ENCODE data around the gene ARMC12.
A peak's percentile ranks its signal among the peaks of the same experiment; 100 is the strongest.

The ARMC12 gene

DNA sequence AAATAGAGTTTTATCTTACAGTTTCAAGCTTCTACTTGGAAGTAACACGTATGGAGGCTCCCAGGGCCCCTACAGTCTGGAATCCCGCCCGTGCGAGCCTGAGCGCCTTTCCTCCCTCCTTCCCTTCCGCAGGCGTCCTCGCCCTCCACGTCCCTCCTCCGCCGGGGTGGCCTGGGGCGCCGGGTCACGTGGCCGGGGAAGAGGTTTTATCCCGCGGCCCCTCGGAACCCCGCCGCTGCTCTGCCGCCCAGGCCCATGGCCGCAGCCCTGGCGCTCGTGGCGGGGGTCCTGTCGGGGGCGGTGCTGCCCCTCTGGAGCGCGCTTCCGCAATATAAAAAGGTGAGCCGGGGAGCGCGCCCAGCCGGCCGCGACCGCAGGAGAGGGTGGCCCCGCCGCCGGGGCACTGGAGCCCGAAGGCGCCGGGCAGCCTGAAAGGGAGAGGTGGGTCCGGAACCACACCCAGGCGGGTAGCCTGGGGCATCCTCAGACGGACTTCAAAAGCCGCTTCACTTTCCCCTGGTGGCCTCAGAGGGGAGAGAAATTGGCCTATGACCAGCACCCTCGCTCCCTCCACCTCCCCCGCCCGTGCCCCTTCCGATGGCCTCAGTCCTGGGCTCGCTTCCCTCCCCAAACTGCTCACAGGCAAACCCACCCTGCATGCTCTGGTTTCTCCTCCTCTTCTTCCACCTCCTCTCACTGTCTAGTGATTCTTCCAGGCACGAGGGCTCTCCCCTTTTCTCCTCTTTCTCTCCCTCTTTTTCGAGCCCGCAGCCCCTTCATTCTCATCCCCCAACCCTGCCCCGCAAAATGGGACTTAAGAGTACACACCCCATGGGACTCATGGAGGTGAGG, 39.8 kb downstream of the ARMC12 start, which contains the start of gene CLPSL2:
Gene CLPSL2, plus strand, starts transcription at position 235 of the 852 bp plus-strand sequence. Its CDS starts 21 bp downstream, at position 256.
- ATAC-seq: peak; percentile 62
- TF ChIP-seq ZNF70 (CRISPR knock-in tag; IDR thresholded peaks at IDR 0.05) (no peak), RARB (CRISPR knock-in tag; IDR thresholded peaks at IDR 0.05) (no peak), ZC3H10 (CRISPR knock-in tag; IDR thresholded peaks at IDR 0.05) (no peak), ZNF8 (CRISPR knock-in tag; IDR thresholded peaks at IDR 0.05) (no peak), BACH2 (CRISPR knock-in tag; IDR thresholded peaks at IDR 0.05; ENCODE audit: borderline replicate concordance) (no peak), TCF4 (CRISPR knock-in tag; IDR thresholded peaks at IDR 0.05; ENCODE audit: borderline replicate concordance) (no peak), ZNF565 (CRISPR knock-in tag; conservative IDR thresholded peaks at IDR 0.05; ENCODE audit: low read depth) (no peak), PPARA (CRISPR knock-in tag; IDR thresholded peaks at IDR 0.05; ENCODE audit: borderline replicate concordance) (no peak), ZFP30 (CRISPR knock-in tag; IDR thresholded peaks at IDR 0.05) (no peak), SNAI2 (CRISPR knock-in tag; IDR thresholded peaks at IDR 0.05) (no peak), OSR1 (CRISPR knock-in tag; IDR thresholded peaks at IDR 0.05) (no peak)
- TF ChIP-seq, protein P1, sequence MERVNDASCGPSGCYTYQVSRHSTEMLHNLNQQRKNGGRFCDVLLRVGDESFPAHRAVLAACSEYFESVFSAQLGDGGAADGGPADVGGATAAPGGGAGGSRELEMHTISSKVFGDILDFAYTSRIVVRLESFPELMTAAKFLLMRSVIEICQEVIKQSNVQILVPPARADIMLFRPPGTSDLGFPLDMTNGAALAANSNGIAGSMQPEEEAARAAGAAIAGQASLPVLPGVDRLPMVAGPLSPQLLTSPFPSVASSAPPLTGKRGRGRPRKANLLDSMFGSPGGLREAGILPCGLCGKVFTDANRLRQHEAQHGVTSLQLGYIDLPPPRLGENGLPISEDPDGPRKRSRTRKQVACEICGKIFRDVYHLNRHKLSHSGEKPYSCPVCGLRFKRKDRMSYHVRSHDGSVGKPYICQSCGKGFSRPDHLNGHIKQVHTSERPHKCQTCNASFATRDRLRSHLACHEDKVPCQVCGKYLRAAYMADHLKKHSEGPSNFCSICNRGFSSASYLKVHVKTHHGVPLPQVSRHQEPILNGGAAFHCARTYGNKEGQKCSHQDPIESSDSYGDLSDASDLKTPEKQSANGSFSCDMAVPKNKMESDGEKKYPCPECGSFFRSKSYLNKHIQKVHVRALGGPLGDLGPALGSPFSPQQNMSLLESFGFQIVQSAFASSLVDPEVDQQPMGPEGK (CRISPR knock-in tag; IDR thresholded peaks at IDR 0.05; ENCODE audit: borderline replicate concordance): no peak
- TF ChIP-seq, protein P2, sequence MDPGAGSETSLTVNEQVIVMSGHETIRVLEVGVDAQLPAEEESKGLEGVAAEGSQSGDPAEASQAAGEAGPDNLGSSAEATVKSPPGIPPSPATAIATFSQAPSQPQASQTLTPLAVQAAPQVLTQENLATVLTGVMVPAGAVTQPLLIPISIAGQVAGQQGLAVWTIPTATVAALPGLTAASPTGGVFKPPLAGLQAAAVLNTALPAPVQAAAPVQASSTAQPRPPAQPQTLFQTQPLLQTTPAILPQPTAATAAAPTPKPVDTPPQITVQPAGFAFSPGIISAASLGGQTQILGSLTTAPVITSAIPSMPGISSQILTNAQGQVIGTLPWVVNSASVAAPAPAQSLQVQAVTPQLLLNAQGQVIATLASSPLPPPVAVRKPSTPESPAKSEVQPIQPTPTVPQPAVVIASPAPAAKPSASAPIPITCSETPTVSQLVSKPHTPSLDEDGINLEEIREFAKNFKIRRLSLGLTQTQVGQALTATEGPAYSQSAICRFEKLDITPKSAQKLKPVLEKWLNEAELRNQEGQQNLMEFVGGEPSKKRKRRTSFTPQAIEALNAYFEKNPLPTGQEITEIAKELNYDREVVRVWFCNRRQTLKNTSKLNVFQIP (CRISPR knock-in tag; IDR thresholded peaks at IDR 0.05; ENCODE audit: borderline replicate concordance, low read depth): no peak

GRCh38 chr6:35777356-35778102, 40.7 kb downstream of the ARMC12 start:
- ATAC-seq: no peak
- TF ChIP-seq ZFP3 (CRISPR knock-in tag; IDR thresholded peaks at IDR 0.05): 0 out of 2 replicates have a peak, but pooled peaks have one; percentile 20
- TF ChIP-seq TSHZ2 (CRISPR knock-in tag; IDR thresholded peaks at IDR 0.05): no peak

DNA sequence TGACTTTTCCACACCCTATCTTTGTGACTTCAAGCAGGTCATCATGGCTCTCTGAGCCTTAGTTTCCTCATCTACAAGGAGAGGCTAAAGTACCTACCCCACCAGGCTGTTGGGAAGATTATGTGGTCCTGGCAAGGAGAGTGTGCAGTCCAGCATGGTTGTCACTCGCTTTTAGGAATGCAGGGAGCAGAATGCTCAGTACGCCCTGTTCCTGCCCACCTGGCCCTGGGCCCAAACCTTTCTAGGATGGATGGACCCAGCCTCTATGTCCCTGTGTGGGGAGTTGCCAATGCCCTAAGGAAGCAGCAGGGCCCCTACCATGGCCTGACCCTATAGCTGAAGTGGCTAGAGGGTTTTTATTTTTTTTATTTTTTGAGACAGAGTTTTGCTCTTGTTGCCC, 41.6 kb downstream of the ARMC12 start:
- TF ChIP-seq OSR1 (CRISPR knock-in tag; IDR thresholded peaks at IDR 0.05): no peak
- no peak for ATAC-seq

DNA sequence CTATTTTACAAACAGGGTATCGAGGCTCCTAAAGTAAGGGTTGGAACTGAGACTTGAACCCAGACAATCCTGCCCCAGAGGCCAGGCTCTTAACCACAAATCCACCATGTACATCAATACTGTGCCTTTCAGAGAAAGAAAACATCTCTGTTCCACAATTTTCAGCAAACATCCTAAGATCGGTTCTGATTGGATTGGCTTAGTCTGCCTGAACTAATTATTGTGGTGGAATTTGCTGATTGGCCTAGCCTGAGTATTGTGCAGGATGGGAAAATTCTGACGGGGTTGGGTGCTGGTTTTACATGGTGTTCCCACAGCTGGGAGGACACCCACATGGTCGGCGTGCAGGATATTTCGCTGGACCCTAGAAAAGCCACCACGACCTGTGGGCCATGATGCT, 43.9 kb downstream of the ARMC12 start, which contains the start of gene CLPSL1:
Gene CLPSL1, plus strand, starts transcription at position 301 of the 400 bp plus-strand sequence. Its CDS starts 92 bp downstream, at position 393.
- ATAC-seq: no peak
- TF ChIP-seq PPARA (CRISPR knock-in tag; IDR thresholded peaks at IDR 0.05; ENCODE audit: borderline replicate concordance): no peak
- no peak for TF ChIP-seq ZNF8 (CRISPR knock-in tag; IDR thresholded peaks at IDR 0.05)
- no peak for TF ChIP-seq ISL1 (CRISPR knock-in tag; IDR thresholded peaks at IDR 0.05)
- no peak for TF ChIP-seq OSR1 (CRISPR knock-in tag; IDR thresholded peaks at IDR 0.05)
- no peak for TF ChIP-seq GLIS3 (CRISPR knock-in tag; IDR thresholded peaks at IDR 0.05)
- no peak for TF ChIP-seq ESRRG (CRISPR knock-in tag; IDR thresholded peaks at IDR 0.05)
- TF ChIP-seq ZC3H10 (CRISPR knock-in tag; IDR thresholded peaks at IDR 0.05): no peak
- TF ChIP-seq BACH2 (CRISPR knock-in tag; IDR thresholded peaks at IDR 0.05; ENCODE audit: borderline replicate concordance): no peak
- no peak for TF ChIP-seq TCF4 (CRISPR knock-in tag; IDR thresholded peaks at IDR 0.05; ENCODE audit: borderline replicate concordance)
- TF ChIP-seq, protein P2 (CRISPR knock-in tag; IDR thresholded peaks at IDR 0.05; ENCODE audit: borderline replicate concordance, low read depth): no peak
- TF ChIP-seq, protein P3, sequence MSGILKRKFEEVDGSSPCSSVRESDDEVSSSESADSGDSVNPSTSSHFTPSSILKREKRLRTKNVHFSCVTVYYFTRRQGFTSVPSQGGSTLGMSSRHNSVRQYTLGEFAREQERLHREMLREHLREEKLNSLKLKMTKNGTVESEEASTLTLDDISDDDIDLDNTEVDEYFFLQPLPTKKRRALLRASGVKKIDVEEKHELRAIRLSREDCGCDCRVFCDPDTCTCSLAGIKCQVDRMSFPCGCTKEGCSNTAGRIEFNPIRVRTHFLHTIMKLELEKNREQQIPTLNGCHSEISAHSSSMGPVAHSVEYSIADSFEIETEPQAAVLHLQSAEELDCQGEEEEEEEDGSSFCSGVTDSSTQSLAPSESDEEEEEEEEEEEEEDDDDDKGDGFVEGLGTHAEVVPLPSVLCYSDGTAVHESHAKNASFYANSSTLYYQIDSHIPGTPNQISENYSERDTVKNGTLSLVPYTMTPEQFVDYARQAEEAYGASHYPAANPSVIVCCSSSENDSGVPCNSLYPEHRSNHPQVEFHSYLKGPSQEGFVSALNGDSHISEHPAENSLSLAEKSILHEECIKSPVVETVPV (CRISPR knock-in tag; IDR thresholded peaks at IDR 0.05): no peak
- TF ChIP-seq ZNF70 (CRISPR knock-in tag; IDR thresholded peaks at IDR 0.05): no peak
- no peak for TF ChIP-seq TSHZ2 (CRISPR knock-in tag; IDR thresholded peaks at IDR 0.05)
